Hepatocyte (in vitro differentiated cells): ENCODE results near the gene MEGF8.

Experiments
- CTCF ChIP-seq: fragments of 200-600 bp; sonication (generic); IDR thresholded peaks from 2 replicates; pipeline ENCODE4 v1.5.1; 2016; ENCODE audit warnings: antibody characterized with exemption, mild to moderate bottlenecking; ENCODE audit not compliant: poor library complexity
- EZH2 ChIP-seq: fragments of 200-600 bp; sonication (generic); IDR thresholded peaks from 2 replicates; pipeline ENCODE4 v1.6.1; 2016; ENCODE audit warnings: antibody characterized with exemption, mild to moderate bottlenecking, borderline replicate concordance
- EZH2phosphoT487 ChIP-seq: fragments of 200-600 bp; sonication (generic); IDR thresholded peaks from one replicate; pipeline ENCODE4 v1.6.1; 2018; ENCODE audit warnings: antibody characterized with exemption, mild to moderate bottlenecking, low read depth, moderate library complexity; ENCODE audit not compliant: unreplicated experiment, severe bottlenecking

- no peak for TF ChIP-seq EZH2
- no peak for TF ChIP-seq CTCF
- TF ChIP-seq EZH2phosphoT487, result no peak
These were observed 39.9 kb upstream of the MEGF8 start for GRCh38 chr19:42285541-42285941.
